Activated CD4-positive, alpha-beta T cell treated with anti-CD3 and anti-CD28 coated beads for 4 hours (primary cell): ENCODE results near the gene ASB1.

Experiments
- DNase-seq, 2 donors: peaks; one replicate each; pipeline ENCODE4 v3.0.0-alpha.2; 2020

ASB1 gene

GRCh38 chr2:238473523-238473922 lies 46.8 kb downstream of the ASB1 start:
- no peak for DNase-seq

GRCh38 chr2:238475034-238475433 lies 48.3 kb downstream of the ASB1 start:
- DNase-seq, result no peak

GRCh38 chr2:238475566-238475965 lies 48.8 kb downstream of the ASB1 start:
- DNase-seq, result no peak

- DNase-seq, result no peak
Observed at GRCh38 chr2:238476258-238476657, 49.5 kb downstream of the ASB1 start.

GRCh38 chr2:238478216-238478615 lies 51.5 kb downstream of the ASB1 start:
- DNase-seq, result no peak

- no peak for DNase-seq
Observed at GRCh38 chr2:238479847-238480246, 53.1 kb downstream of the ASB1 start.

GRCh38 chr2:238483021-238483420 lies 56.3 kb downstream of the ASB1 start:
- DNase-seq, result no peak

GRCh38 chr2:238483656-238484055 lies 56.9 kb downstream of the ASB1 start:
- DNase-seq, result no peak

- DNase-seq, result no peak
Observed at GRCh38 chr2:238484522-238485452, 58.1 kb downstream of the ASB1 start.

GRCh38 chr2:238486123-238486848 lies 59.6 kb downstream of the ASB1 start:
- no peak for DNase-seq

GRCh38 chr2:238487134-238487533 lies 60.4 kb downstream of the ASB1 start:
- no peak for DNase-seq

- no peak for DNase-seq
Observed at GRCh38 chr2:238487652-238488346, 61.1 kb downstream of the ASB1 start.

- DNase-seq, result no peak
Observed at GRCh38 chr2:238488347-238488826, 61.7 kb downstream of the ASB1 start.

GRCh38 chr2:238489431-238489830 lies 62.7 kb downstream of the ASB1 start:
- DNase-seq, result no peak

GRCh38 chr2:238489896-238490295 lies 63.2 kb downstream of the ASB1 start:
- no peak for DNase-seq

- DNase-seq, result no peak
Observed at GRCh38 chr2:238492840-238493239, 66.1 kb downstream of the ASB1 start.

GRCh38 chr2:238493411-238493810 lies 66.7 kb downstream of the ASB1 start:
- DNase-seq, result no peak

GRCh38 chr2:238493880-238494572 lies 67.3 kb downstream of the ASB1 start:
- DNase-seq, result peak; percentile 6 to 15

GRCh38 chr2:238494573-238494961 lies 67.8 kb downstream of the ASB1 start:
- DNase-seq, result no peak

GRCh38 chr2:238495422-238495821 lies 68.7 kb downstream of the ASB1 start:
- no peak for DNase-seq

- no peak for DNase-seq
Observed at GRCh38 chr2:238496756-238497609, 70.3 kb downstream of the ASB1 start.

GRCh38 chr2:238497610-238498005 lies 70.9 kb downstream of the ASB1 start:
- DNase-seq, result no peak
